ENCODE data around the gene PARS2.

The PARS2 gene

GRCh38 chr1:54763816-54764132 lies 549 bp downstream of the PARS2 start:
- in situ Hi-C loops (cut with HindIII; ENCODE audit: low sequenced_read_pairs) = no loop called here
- peak overlapping the region; percentile 94 for H3K4me3 ChIP-seq (ENCODE audit: low read depth, low read length)
- no peak for DNase-seq (ENCODE audit: low read depth)
- TF ChIP-seq CTCF (IDR thresholded peaks at IDR 0.05; ENCODE audit: low read depth, low read length, missing control alignments) = no peak

GRCh38 chr1:54758678-54759348 lies 5.5 kb downstream of the PARS2 start:
- H3K4me3 ChIP-seq (ENCODE audit: low read depth, low read length) = no peak overlapping the region
- DNase-seq (ENCODE audit: low read depth) = no peak
- in situ Hi-C loops (cut with HindIII; ENCODE audit: low sequenced_read_pairs) = no loop called here
- no peak for TF ChIP-seq CTCF (IDR thresholded peaks at IDR 0.05; ENCODE audit: low read depth, low read length, missing control alignments)

- in situ Hi-C loops (cut with HindIII; ENCODE audit: low sequenced_read_pairs) = no loop called here
- H3K4me3 ChIP-seq (ENCODE audit: low read depth, low read length) = no peak overlapping the region
- no peak for TF ChIP-seq CTCF (IDR thresholded peaks at IDR 0.05; ENCODE audit: low read depth, low read length, missing control alignments)
- no peak for DNase-seq (ENCODE audit: low read depth)
These were observed 6.5 kb downstream of the PARS2 start for GRCh38 chr1:54757833-54758232.

GRCh38 chr1:54754486-54755285 lies 9.6 kb downstream of the PARS2 start:
- in situ Hi-C loops (cut with HindIII; ENCODE audit: low sequenced_read_pairs) = no loop called here
- TF ChIP-seq CTCF (IDR thresholded peaks at IDR 0.05; ENCODE audit: low read depth, low read length, missing control alignments) = no peak
- H3K4me3 ChIP-seq (ENCODE audit: low read depth, low read length) = no peak overlapping the region
- DNase-seq (ENCODE audit: low read depth) = no peak

- no peak overlapping the region for H3K4me3 ChIP-seq (ENCODE audit: low read depth, low read length)
- in situ Hi-C loops (cut with HindIII; ENCODE audit: low sequenced_read_pairs) = no loop called here
- TF ChIP-seq CTCF (IDR thresholded peaks at IDR 0.05; ENCODE audit: low read depth, low read length, missing control alignments) = no peak
- DNase-seq (ENCODE audit: low read depth) = no peak
These were observed 10.3 kb downstream of the PARS2 start for GRCh38 chr1:54754045-54754444.

GRCh38 chr1:54751426-54751825 lies 12.9 kb downstream of the PARS2 start:
- in situ Hi-C loops (cut with HindIII; ENCODE audit: low sequenced_read_pairs) = no loop called here
- no peak overlapping the region for H3K4me3 ChIP-seq (ENCODE audit: low read depth, low read length)
- no peak for TF ChIP-seq CTCF (IDR thresholded peaks at IDR 0.05; ENCODE audit: low read depth, low read length, missing control alignments)
- DNase-seq (ENCODE audit: low read depth) = no peak

All from astrocyte of the cerebellum (primary cell).